ENCODE results near the gene CPNE9.

DNA sequence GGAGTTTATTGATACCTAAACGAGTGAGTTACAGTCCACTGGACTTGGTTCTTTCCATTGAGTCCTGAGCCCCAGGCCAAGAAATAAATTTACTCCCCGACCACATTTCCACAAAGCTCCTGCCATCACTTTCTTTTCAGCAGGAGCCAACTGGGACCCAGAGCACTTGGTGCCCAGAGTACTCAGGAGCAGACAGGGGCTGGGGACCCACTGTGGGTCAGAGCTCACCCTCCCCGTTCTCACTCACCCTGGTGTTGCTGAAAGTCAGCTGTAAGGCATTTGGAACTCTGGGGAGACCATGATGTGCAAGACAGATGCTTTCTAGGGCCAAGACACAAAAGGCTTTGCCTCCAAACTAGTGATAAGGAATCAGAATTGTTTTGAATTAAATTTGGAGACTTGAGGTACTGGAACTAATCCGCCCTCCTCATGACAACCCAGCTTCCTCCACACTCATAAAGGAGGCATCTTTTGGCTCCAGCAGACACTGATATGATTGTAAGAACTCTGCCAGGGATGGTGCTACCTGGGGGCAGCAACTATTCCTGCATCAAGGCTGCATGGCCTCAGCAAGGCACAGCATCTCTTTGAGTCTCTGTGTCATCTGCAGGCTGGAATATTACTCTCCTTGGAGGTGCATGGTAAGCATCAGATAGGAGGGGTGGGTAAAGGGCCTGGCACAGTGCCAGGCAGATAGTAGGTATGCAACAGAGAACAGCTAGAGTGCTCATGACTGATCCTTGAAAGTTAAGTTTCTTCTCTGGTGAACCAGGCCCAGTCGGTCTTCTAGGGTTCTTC, 73.5 kb downstream of the CPNE9 start:
- TF ChIP-seq CTCF (IDR thresholded peaks at IDR 0.05; ENCODE audit: low read length) (no peak), EZH2 (IDR thresholded peaks at IDR 0.05; ENCODE audit: borderline replicate concordance, low read length) (no peak)
